IMR-90 (cell line): Measurements from ENCODE around the gene AGO3. TPM values are rescaled to one million over a fixed set of nuclear protein-coding genes. Genes with fewer than 3 reads are reported as not detected.

Source experiments
- ATAC-seq: fragments of 200-7000 bp; cut with Tn5 transposase; 2 replicates; pipeline ENCODE4 v1.9.1; 2020; ENCODE audit warnings: low read depth, mild to moderate bottlenecking, moderate library complexity
- BruUV-seq: library from RNA; stranded (reverse); fragments of 400-500 nt; replicated peaks from 2 replicates; lab custom pipeline; 2021; lab: Mats Ljungman, UMichigan
- CTCF ChIA-PET: fragments of 300-600 bp; formaldehyde crosslinking; extraction: SDS; loops from one replicate; lab custom pipeline; 2021; ENCODE audit warnings: antibody characterized with exemption; lab: Yijun Ruan, JAX
- POLR2A ChIA-PET: fragments of 300-600 bp; sonication (Branson Sonifier 250); formaldehyde crosslinking; loops from one replicate; lab custom pipeline; 2022; ENCODE audit warnings: antibody characterized with exemption; ENCODE audit not compliant: unreplicated experiment; lab: Charles Lee
- DNase-seq: peaks from one replicate; pipeline ENCODE4 v3.0.0; 2013
- H2AFZ ChIP-seq: replicated peaks from 2 replicates; pipeline ENCODE3; 2013; ENCODE audit warnings: low read length, mild to moderate bottlenecking; ENCODE audit not compliant: poor library complexity
- H2AK5ac ChIP-seq: 2 replicates; pipeline ENCODE4 v1.6.1; 2013; ENCODE audit warnings: low read depth, low read length, inconsistent platforms
- H2AK9ac ChIP-seq: replicated peaks from 2 replicates; pipeline ENCODE3; 2013; ENCODE audit warnings: mild to moderate bottlenecking, low read depth, low read length, moderate library complexity; ENCODE audit not compliant: poor library complexity
- H2BK120ac ChIP-seq: 2 replicates; pipeline ENCODE4 v1.6.1; 2013; ENCODE audit warnings: low read depth, low read length, inconsistent platforms
- H2BK15ac ChIP-seq: 3 replicates; pipeline ENCODE4 v1.6.1; 2013; ENCODE audit warnings: low read depth, low read length, inconsistent platforms
- H2BK20ac ChIP-seq: 2 replicates; pipeline ENCODE4 v1.6.1; 2013; ENCODE audit warnings: low read depth, mild to moderate bottlenecking, inconsistent platforms, low read length, moderate library complexity
- H2BK5ac ChIP-seq: 2 replicates; pipeline ENCODE4 v1.6.1; 2013; ENCODE audit warnings: mild to moderate bottlenecking, low read depth, low read length, inconsistent platforms; ENCODE audit not compliant: poor library complexity, severe bottlenecking
- H3K14ac ChIP-seq: replicated peaks from 2 replicates; pipeline ENCODE4 v1.6.1; 2013; ENCODE audit warnings: low read depth, low read length, inconsistent platforms
- H3K18ac ChIP-seq: 2 replicates; pipeline ENCODE4 v1.6.1; 2013; ENCODE audit warnings: low read depth, low read length, control low read depth
- H3K23ac ChIP-seq: 2 replicates; pipeline ENCODE4 v1.6.1; 2013; ENCODE audit warnings: low read depth, low read length, inconsistent platforms
- H3K27ac ChIP-seq: 2 replicates; pipeline ENCODE4 v1.5.1; 2013; ENCODE audit warnings: mild to moderate bottlenecking, control low read depth, low read length; ENCODE audit not compliant: insufficient read depth
- H3K27me3 ChIP-seq: 2 replicates; pipeline ENCODE4 v1.6.1; 2013; ENCODE audit warnings: low read length; ENCODE audit not compliant: control insufficient read depth, insufficient read depth
- H3K36me3 ChIP-seq: 2 replicates; pipeline ENCODE4 v1.6.1; 2013; ENCODE audit warnings: low read length, mixed read lengths; ENCODE audit not compliant: control insufficient read depth, insufficient read depth
- H3K4ac ChIP-seq: 2 replicates; pipeline ENCODE4 v1.6.1; 2013; ENCODE audit warnings: low read depth, low read length, inconsistent platforms
- H3K4me1 ChIP-seq: 2 replicates; pipeline ENCODE4 v1.6.1; 2013; ENCODE audit warnings: low read length, mixed read lengths; ENCODE audit not compliant: control insufficient read depth, insufficient read depth
- H3K4me2 ChIP-seq: 2 replicates; pipeline ENCODE4 v1.6.1; 2013; ENCODE audit warnings: low read depth, mild to moderate bottlenecking, control low read depth, low read length, moderate library complexity
- H3K4me3 ChIP-seq: 2 replicates; pipeline ENCODE4 v1.5.1; 2013; ENCODE audit warnings: low read depth, mild to moderate bottlenecking, control low read depth, low read length, moderate library complexity; ENCODE audit not compliant: insufficient read depth
- H3K56ac ChIP-seq: 2 replicates; pipeline ENCODE4 v1.6.1; 2013; ENCODE audit warnings: low read length, inconsistent platforms; ENCODE audit not compliant: insufficient read depth; ENCODE audit errors: extremely low read depth
- H3K79me1 ChIP-seq, 2 experiments: 2 replicates each; pipeline ENCODE4 v1.6.1; 2013; ENCODE audit warnings: low read length in 2 of 2, inconsistent platforms in 1 of 2, low read depth in 1 of 2
- H3K9ac ChIP-seq: 2 replicates; pipeline ENCODE4 v1.6.1; 2013; ENCODE audit warnings: low read depth, low read length, control low read depth
- H3K9me1 ChIP-seq: 2 replicates; pipeline ENCODE4 v1.6.1; 2013; ENCODE audit warnings: low read length, inconsistent platforms; ENCODE audit not compliant: insufficient read depth
- H3K9me3 ChIP-seq: 2 replicates; pipeline ENCODE4 v1.6.1; 2013; ENCODE audit warnings: low read length; ENCODE audit not compliant: control insufficient read depth, insufficient read depth
- H4K20me1 ChIP-seq: 2 replicates; pipeline ENCODE4 v1.6.1; 2013; ENCODE audit warnings: low read length, inconsistent platforms; ENCODE audit not compliant: insufficient read depth
- H4K5ac ChIP-seq: 2 replicates; pipeline ENCODE4 v1.6.1; 2013; ENCODE audit warnings: mild to moderate bottlenecking, low read depth, low read length, control low read depth
- H4K8ac ChIP-seq, 2 experiments: 2 replicates each; pipeline ENCODE4 v1.6.1; 2013; ENCODE audit warnings: low read depth in 2 of 2, low read length in 2 of 2, control low read depth in 1 of 2, inconsistent platforms in 1 of 2
- H4K91ac ChIP-seq: 2 replicates; pipeline ENCODE4 v1.6.1; 2013; ENCODE audit warnings: low read depth, low read length, inconsistent platforms; ENCODE audit not compliant: insufficient read depth
- BHLHE40 ChIP-seq: fragments of 150-350 bp; IDR thresholded peaks from 2 replicates; pipeline ENCODE4 v1.6.1; 2016; ENCODE audit warnings: mild to moderate bottlenecking, low read depth, low read length
- CEBPB ChIP-seq: IDR thresholded peaks from 2 replicates; pipeline ENCODE4 v1.6.1; 2012; ENCODE audit warnings: low read depth, low read length, improper control_type of control experiment
- CHD1 ChIP-seq: IDR thresholded peaks from 2 replicates; pipeline ENCODE4 v1.6.1; 2012; ENCODE audit warnings: low read depth, low read length, improper control_type of control experiment
- ELK1 ChIP-seq: fragments of 150-350 bp; IDR thresholded peaks from 2 replicates; pipeline ENCODE4 v1.6.1; 2016; ENCODE audit warnings: low read depth, mild to moderate bottlenecking, low read length, moderate library complexity, borderline replicate concordance
- FOS ChIP-seq: fragments of 150-350 bp; IDR thresholded peaks from 2 replicates; pipeline ENCODE4 v1.6.1; 2016; ENCODE audit warnings: low read depth, low read length
- MAFK ChIP-seq: IDR thresholded peaks from 2 replicates; pipeline ENCODE4 v1.6.1; 2012; ENCODE audit warnings: low read depth, low read length, improper control_type of control experiment
- MXI1 ChIP-seq: IDR thresholded peaks from 2 replicates; pipeline ENCODE4 v1.6.1; 2012; ENCODE audit warnings: low read depth, mild to moderate bottlenecking, low read length, moderate library complexity, borderline replicate concordance
- NFE2L2 ChIP-seq: fragments of 150-350 bp; IDR thresholded peaks from 2 replicates; pipeline ENCODE4 v1.6.1; 2016; ENCODE audit warnings: low read depth, mild to moderate bottlenecking, low read length
- POLR2A ChIP-seq: IDR thresholded peaks from 2 replicates; pipeline ENCODE4 v1.6.1; 2012; ENCODE audit warnings: mild to moderate bottlenecking, low read depth, low read length
- RAD21 ChIP-seq: IDR thresholded peaks from 2 replicates; pipeline ENCODE4 v1.6.1; 2012; ENCODE audit warnings: low read length, improper control_type of control experiment
- RCOR1 ChIP-seq: IDR thresholded peaks from 2 replicates; pipeline ENCODE4 v1.6.1; 2012; ENCODE audit warnings: mild to moderate bottlenecking, low read length, improper control_type of control experiment; ENCODE audit not compliant: insufficient replicate concordance
- RFX5 ChIP-seq: IDR thresholded peaks from 2 replicates; pipeline ENCODE4 v1.8.0; 2012; ENCODE audit warnings: low read depth, mild to moderate bottlenecking, low read length, moderate library complexity
- SMC3 ChIP-seq: fragments of 150-350 bp; IDR thresholded peaks from 2 replicates; pipeline ENCODE4 v1.6.1; 2016; ENCODE audit warnings: low read depth, mild to moderate bottlenecking, antibody characterized with exemption, low read length, moderate library complexity
- USF2 ChIP-seq: fragments of 150-350 bp; IDR thresholded peaks from 2 replicates; pipeline ENCODE4 v1.6.1; 2017; ENCODE audit warnings: mild to moderate bottlenecking, antibody characterized with exemption, low read length, low read depth
- WGBS, 2 experiments: methylation state at CpG; one replicate each; pipeline versions ENCODE4 v1.1.5 to v1.1.7; 2013; ENCODE audit warnings: missing lambda C conversion rate in 2 of 2; ENCODE audit not compliant: insufficient read length in 1 of 2; ENCODE audit errors: extremely low coverage in 2 of 2; 5-methylcytosine and 5-hydroxymethylcytosine counted together
- dilution Hi-C: fragments of 300-500 bp; cut with HindIII; formaldehyde crosslinking; loops from one replicate; pipeline ENCODE4 v1.14.3; 2018; ENCODE audit warnings: low sequenced_read_pairs; ENCODE audit not compliant: unreplicated experiment
- in situ Hi-C: fragments of 300-500 bp; cut with MboI; formaldehyde crosslinking; loops from 3 replicates; pipeline ENCODE4 v1.14.3; 2019; ENCODE audit warnings: low sequenced_read_pairs, inconsistent platforms, mixed read lengths
- intact Hi-C: fragments of 100-400 bp; cut with micrococcal nuclease; formaldehyde crosslinking; loops from 2 replicates; pipeline ENCODE4 v1.10.0; 2022
- polyA plus RNA-seq, 3 experiments: library from polyadenylated mRNA; depleted of rRNA; stranded (reverse); fragments of >200 nt; gene quantifications; 2 replicates each; pipeline ENCODE4 v1.2.3, GENCODE V29; 2012; ENCODE audit warnings: low replicate concordance in 1 of 3
- total RNA-seq: library from RNA; depleted of rRNA; stranded (reverse); fragments of >200 nt; gene quantifications from 2 replicates; pipeline ENCODE4 v1.2.3, GENCODE V29; 2012
- TF ChIP-seq, protein P1 (sequence below): conservative IDR thresholded peaks from 2 replicates; pipeline ENCODE4 v1.5.1; 2012; ENCODE audit warnings: mild to moderate bottlenecking, low read depth, low read length, improper control_type of control experiment

Gene AGO3
- total and polyA plus RNA-seq, 2 of the 4 experiments (the other 2 are of a cell fraction), result 8.9 to 25.6 TPM

DNA sequence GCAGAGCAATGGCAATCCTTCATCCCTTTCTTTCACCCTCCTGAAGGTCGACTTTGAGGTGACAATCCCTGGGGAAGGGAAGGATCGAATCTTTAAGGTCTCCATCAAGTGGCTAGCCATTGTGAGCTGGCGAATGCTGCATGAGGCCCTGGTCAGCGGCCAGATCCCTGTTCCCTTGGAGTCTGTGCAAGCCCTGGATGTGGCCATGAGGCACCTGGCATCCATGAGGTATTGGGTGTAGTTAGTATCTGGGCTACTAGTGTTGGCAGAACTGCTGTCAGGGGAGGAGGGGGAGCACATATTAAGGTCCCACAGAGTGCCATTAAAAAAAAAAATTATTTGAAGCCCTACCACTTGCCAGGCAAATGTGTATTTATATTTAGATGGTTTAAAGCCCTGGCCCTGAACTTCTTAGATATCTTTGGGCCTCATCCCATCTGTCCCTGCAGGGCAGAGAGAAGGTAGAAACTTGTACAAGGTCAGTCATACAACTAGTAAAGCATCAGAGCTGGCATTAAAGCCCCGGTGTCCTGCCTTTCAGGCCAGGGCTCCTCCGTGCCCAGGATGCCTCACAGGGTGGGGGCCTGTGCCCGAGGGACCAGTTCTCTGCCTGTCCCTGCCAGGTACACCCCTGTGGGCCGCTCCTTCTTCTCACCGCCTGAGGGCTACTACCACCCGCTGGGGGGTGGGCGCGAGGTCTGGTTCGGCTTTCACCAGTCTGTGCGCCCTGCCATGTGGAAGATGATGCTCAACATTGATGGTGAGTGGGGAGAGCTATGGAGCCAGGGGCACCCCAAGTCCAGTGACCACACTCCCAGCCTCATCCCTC lies 37.6 kb upstream of the AGO3 start:
- Histone ChIP-seq H3K27ac (no peak overlapping the region), H3K9me1 (peaks cover 4% of the 10 kb centered on the region; the same call in 1 of the 2 replicates), H3K56ac (no peak overlapping the region), H2BK120ac (no peak overlapping the region), H4K5ac (no peak overlapping the region), H3K9me3 (no peaks in the 10 kb centered on the region), H2BK5ac (no peak overlapping the region), H2BK15ac (no peak overlapping the region), H2AK9ac (no peak overlapping the region), H2BK20ac (no peak overlapping the region), H3K27me3 (no peaks in the 10 kb centered on the region), H2AK5ac (no peak overlapping the region), H4K91ac (no peak overlapping the region), H2AFZ (peak overlapping the region; percentile 24), H3K23ac (no peak overlapping the region), H3K4me3 (no peak overlapping the region), H3K18ac (no peak overlapping the region), H3K9ac (no peak overlapping the region), H3K4me1 (0 out of 2 replicates have a peak, but pooled peaks cover 2% of the 10 kb centered on the region), H3K4ac (no peak overlapping the region), H3K79me1 (no peaks in the 10 kb centered on the region; a peak in 2 of 4 replicates), H3K36me3 (peaks cover 30% of the 10 kb centered on the region), H3K14ac (no peak overlapping the region), H3K4me2 (no peak overlapping the region), H4K20me1 (no peaks in the 10 kb centered on the region), H4K8ac (no peak overlapping the region)
- 94% methylated on average over 5 of the region's 14 CpGs; no CpG with 5 or more reads in 1 of the 2 experiments for WGBS, 2 experiments
- BruUV-seq, result no TSS peak
- no peak for ATAC-seq
- dilution Hi-C loops, result no loop called here
- in situ Hi-C loops, result no loop called here
- ChIA-PET POLR2A (no interaction called here), CTCF (interaction anchor here (0.6 kb wide), 1 partner anchor 54 kb away, joined by 3 read pairs; no protein-coding TSS in a partner anchor)
- no peak for DNase-seq
- intact Hi-C loops, result no loop called here
- TF ChIP-seq MXI1 (no peak), FOS (no peak), RCOR1 (no peak), CEBPB (no peak), ELK1 (no peak), SMC3 (no peak), NFE2L2 (no peak), USF2 (no peak), BHLHE40 (no peak), POLR2A (no peak), RFX5 (no peak), CHD1 (no peak), MAFK (no peak), RAD21 (no peak)
- TF ChIP-seq, protein P1, sequence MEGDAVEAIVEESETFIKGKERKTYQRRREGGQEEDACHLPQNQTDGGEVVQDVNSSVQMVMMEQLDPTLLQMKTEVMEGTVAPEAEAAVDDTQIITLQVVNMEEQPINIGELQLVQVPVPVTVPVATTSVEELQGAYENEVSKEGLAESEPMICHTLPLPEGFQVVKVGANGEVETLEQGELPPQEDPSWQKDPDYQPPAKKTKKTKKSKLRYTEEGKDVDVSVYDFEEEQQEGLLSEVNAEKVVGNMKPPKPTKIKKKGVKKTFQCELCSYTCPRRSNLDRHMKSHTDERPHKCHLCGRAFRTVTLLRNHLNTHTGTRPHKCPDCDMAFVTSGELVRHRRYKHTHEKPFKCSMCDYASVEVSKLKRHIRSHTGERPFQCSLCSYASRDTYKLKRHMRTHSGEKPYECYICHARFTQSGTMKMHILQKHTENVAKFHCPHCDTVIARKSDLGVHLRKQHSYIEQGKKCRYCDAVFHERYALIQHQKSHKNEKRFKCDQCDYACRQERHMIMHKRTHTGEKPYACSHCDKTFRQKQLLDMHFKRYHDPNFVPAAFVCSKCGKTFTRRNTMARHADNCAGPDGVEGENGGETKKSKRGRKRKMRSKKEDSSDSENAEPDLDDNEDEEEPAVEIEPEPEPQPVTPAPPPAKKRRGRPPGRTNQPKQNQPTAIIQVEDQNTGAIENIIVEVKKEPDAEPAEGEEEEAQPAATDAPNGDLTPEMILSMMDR, result no peak
